MCF 10A (cell line): ENCODE data around the gene PHACTR2. TPM values are rescaled to one million over a fixed set of nuclear protein-coding genes. Genes with fewer than 3 reads are reported as not detected.
A peak's percentile ranks its signal among the peaks of the same experiment; 100 is the strongest.

Experiments used
- BruUV-seq: library from RNA; stranded (reverse); fragments of 400-500 nt; replicated peaks from 2 replicates; lab custom pipeline; 2021; lab: Mats Ljungman, UMichigan
- CTCF ChIA-PET: fragments of 300-600 bp; sonication (Branson Sonifier 250); formaldehyde crosslinking; extraction: SDS; loops from one replicate; lab custom pipeline; 2021; ENCODE audit warnings: antibody characterized with exemption, inconsistent platforms; lab: Yijun Ruan, JAX
- POLR2A ChIA-PET: fragments of 300-600, 350-650 bp; sonication (Branson Sonifier 250); formaldehyde crosslinking; extraction: SDS; loops from one replicate; lab custom pipeline; 2020; ENCODE audit warnings: antibody characterized with exemption, inconsistent platforms; lab: Yijun Ruan, JAX
- DNase-seq: peaks from one replicate; pipeline ENCODE4 v3.0.0-alpha.2; 2018; ENCODE audit not compliant: unreplicated experiment
- H3K27ac Mint-ChIP-seq: one replicate; pipeline ENCODE4 v1.8.0; 2022; ENCODE audit warnings: mild to moderate bottlenecking, low read depth, mixed read lengths; ENCODE audit not compliant: unreplicated experiment
- H3K27me3 Mint-ChIP-seq: one replicate; pipeline ENCODE4 v1.8.0; 2022; ENCODE audit warnings: mixed read lengths; ENCODE audit not compliant: insufficient read depth, unreplicated experiment
- H3K36me3 Mint-ChIP-seq: one replicate; pipeline ENCODE4 v1.8.0; 2022; ENCODE audit warnings: mild to moderate bottlenecking, moderate library complexity, mixed read lengths; ENCODE audit not compliant: insufficient read depth, unreplicated experiment
- H3K4me1 Mint-ChIP-seq: one replicate; pipeline ENCODE4 v1.8.0; 2022; ENCODE audit warnings: mixed read lengths; ENCODE audit not compliant: insufficient read depth, unreplicated experiment
- H3K4me3 Mint-ChIP-seq: one replicate; pipeline ENCODE4 v1.8.0; 2022; ENCODE audit warnings: mild to moderate bottlenecking, moderate library complexity, mixed read lengths; ENCODE audit not compliant: unreplicated experiment
- H3K9me3 Mint-ChIP-seq: one replicate; pipeline ENCODE4 v1.8.0; 2022; ENCODE audit warnings: mixed read lengths; ENCODE audit not compliant: unreplicated experiment
- intact Hi-C: fragments of 100-400 bp; cut with micrococcal nuclease; formaldehyde crosslinking; loops from 2 replicates; pipeline ENCODE4 v1.14.1; 2022
- total RNA-seq: library from RNA; stranded (reverse); gene quantifications from 2 replicates; pipeline ENCODE4 v1.2.3, GENCODE V29; 2022
- TF ChIP-seq, protein P1 (sequence below): fragments of 200-600 bp; IDR thresholded peaks from one replicate; pipeline ENCODE4 v1.8.0; 2022; ENCODE audit warnings: antibody characterized with exemption, mild to moderate bottlenecking; ENCODE audit not compliant: unreplicated experiment

The PHACTR2 gene
- total RNA-seq, 1 experiment from 2014 or later = 34.4 TPM

DNA sequence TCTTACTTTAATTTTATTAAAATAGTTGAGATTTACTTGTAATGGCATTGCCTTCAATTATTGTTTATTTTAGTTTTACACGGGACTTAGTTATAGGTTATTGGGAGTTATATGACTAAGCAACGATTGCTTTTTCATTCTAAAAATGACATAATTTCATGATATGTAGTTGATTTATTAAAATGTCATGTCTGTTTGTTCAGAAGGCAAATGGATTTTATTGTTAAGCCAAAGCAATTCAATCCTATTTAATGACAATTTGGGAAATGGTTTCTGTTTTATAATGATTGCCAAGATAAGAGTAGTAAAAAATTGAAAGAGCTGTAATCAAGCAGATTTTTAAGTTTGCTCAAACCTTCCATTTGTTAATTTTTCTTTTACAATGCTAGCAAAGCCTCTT, 74.7 kb downstream of the PHACTR2 start:
- peaks cover 7% of the 10 kb centered on the region for H3K36me3 Mint-ChIP-seq
- no peak overlapping the region for H3K27ac Mint-ChIP-seq
- intact Hi-C loops = no loop called here
- H3K27me3 Mint-ChIP-seq = no peaks in the 10 kb centered on the region
- CTCF ChIA-PET = interaction anchor here (0.6 kb wide), 1 partner anchor 12 kb away, joined by 3 read pairs; no protein-coding TSS in a partner anchor
- BruUV-seq = no TSS peak
- TF ChIP-seq, protein P1, sequence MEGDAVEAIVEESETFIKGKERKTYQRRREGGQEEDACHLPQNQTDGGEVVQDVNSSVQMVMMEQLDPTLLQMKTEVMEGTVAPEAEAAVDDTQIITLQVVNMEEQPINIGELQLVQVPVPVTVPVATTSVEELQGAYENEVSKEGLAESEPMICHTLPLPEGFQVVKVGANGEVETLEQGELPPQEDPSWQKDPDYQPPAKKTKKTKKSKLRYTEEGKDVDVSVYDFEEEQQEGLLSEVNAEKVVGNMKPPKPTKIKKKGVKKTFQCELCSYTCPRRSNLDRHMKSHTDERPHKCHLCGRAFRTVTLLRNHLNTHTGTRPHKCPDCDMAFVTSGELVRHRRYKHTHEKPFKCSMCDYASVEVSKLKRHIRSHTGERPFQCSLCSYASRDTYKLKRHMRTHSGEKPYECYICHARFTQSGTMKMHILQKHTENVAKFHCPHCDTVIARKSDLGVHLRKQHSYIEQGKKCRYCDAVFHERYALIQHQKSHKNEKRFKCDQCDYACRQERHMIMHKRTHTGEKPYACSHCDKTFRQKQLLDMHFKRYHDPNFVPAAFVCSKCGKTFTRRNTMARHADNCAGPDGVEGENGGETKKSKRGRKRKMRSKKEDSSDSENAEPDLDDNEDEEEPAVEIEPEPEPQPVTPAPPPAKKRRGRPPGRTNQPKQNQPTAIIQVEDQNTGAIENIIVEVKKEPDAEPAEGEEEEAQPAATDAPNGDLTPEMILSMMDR = no peak
- no peak for DNase-seq
- no peaks in the 10 kb centered on the region for H3K9me3 Mint-ChIP-seq
- POLR2A ChIA-PET = no interaction called here
- no peaks in the 10 kb centered on the region for H3K4me1 Mint-ChIP-seq
- no peak overlapping the region for H3K4me3 Mint-ChIP-seq

DNA sequence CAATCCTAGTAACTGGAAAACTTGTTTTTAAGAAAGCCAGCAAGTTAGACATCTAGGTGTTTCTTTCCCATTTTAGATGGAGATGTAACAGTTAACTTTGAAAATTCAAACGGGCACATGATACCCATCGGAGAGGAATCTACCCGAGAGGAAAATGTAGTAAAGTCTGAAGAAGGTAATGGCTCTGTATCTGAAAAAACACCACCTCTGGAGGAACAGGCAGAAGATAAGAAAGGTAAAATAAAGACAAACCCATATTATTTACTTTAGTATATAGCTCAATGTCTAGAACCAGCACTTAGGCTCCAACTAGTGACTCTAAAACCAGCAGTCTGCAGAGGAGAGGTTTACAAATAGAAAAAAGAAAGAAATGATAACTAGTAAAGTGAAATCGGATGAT, 75.9 kb downstream of the PHACTR2 start:
- Mint-ChIP-seq H3K36me3 (peaks cover 7% of the 10 kb centered on the region), H3K9me3 (no peaks in the 10 kb centered on the region), H3K27me3 (no peaks in the 10 kb centered on the region), H3K4me1 (no peaks in the 10 kb centered on the region), H3K4me3 (no peak overlapping the region), H3K27ac (no peak overlapping the region)
- DNase-seq = no peak
- ChIA-PET POLR2A (no interaction called here), CTCF (no interaction called here)
- TF ChIP-seq, protein P1 = no peak
- intact Hi-C loops = no loop called here
- no TSS peak for BruUV-seq

DNA sequence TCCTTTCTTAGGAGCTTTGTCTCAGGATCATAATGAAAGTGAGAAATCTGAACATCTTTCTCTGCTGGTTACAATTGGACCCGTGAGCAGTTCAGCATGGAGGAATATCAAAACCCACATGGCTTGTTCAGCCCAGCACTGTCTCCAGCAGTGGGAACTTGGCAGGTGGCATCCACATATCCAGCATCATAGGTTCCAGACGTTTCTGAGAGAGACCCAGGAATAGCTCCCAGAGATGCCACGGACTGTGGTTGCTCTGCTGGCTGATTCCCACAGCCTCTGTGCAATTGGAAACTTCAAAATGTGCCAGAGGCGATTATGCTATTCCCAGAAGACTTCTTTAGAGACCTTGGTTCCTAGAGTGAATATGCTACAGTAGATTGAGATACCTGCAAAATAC, 76.4 kb downstream of the PHACTR2 start:
- no TSS peak for BruUV-seq
- Mint-ChIP-seq H3K36me3 (peaks cover 7% of the 10 kb centered on the region), H3K4me1 (no peaks in the 10 kb centered on the region), H3K27me3 (no peaks in the 10 kb centered on the region), H3K9me3 (no peaks in the 10 kb centered on the region), H3K27ac (no peak overlapping the region), H3K4me3 (no peak overlapping the region)
- ChIA-PET POLR2A (no interaction called here), CTCF (no interaction called here)
- intact Hi-C loops = no loop called here
- TF ChIP-seq, protein P1 = no peak
- DNase-seq = no peak

DNA sequence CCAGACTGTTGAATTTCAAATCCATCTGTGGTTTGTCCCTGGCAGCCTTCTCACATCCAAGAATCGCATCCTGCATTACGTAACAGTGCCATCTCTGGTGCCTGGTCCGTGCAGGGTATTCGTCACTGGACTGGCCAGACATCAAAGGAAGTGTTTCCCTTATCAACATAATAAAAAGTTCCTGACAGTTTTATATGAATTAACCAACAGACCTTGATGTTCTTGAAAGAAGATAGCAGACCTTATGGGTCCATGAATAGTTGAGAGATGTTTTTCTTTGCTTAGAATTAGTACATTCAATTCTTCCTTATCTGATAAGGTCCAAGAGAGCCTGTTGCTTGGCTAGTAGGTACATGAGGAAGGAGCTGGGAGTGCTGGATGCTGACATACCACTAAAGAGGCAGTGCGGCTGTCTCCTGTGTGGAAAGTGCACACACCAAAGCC, 77.6 kb downstream of the PHACTR2 start:
- H3K27ac Mint-ChIP-seq = no peak overlapping the region
- H3K4me1 Mint-ChIP-seq = no peaks in the 10 kb centered on the region
- intact Hi-C loops = no loop called here
- CTCF ChIA-PET = no interaction called here
- TF ChIP-seq, protein P1 = no peak
- no TSS peak for BruUV-seq
- no peaks in the 10 kb centered on the region for H3K9me3 Mint-ChIP-seq
- POLR2A ChIA-PET = no interaction called here
- H3K27me3 Mint-ChIP-seq = no peaks in the 10 kb centered on the region
- H3K36me3 Mint-ChIP-seq = peaks cover 7% of the 10 kb centered on the region
- no peak overlapping the region for H3K4me3 Mint-ChIP-seq
- DNase-seq = peak; percentile 50
